Amniotic epithelial cell (primary cell): Measurements from ENCODE around the gene MPPE1.
"Not testable (repeated sequence)": the region's sequence is repeated elsewhere in the genome, so short reads cannot be mapped to it uniquely, and the experiment has no call there.

Experiments used
- DNase-seq: peaks from one replicate; pipeline ENCODE4 v3.0.0-alpha.2; 2010; ENCODE audit warnings: low read depth

The MPPE1 gene

DNA sequence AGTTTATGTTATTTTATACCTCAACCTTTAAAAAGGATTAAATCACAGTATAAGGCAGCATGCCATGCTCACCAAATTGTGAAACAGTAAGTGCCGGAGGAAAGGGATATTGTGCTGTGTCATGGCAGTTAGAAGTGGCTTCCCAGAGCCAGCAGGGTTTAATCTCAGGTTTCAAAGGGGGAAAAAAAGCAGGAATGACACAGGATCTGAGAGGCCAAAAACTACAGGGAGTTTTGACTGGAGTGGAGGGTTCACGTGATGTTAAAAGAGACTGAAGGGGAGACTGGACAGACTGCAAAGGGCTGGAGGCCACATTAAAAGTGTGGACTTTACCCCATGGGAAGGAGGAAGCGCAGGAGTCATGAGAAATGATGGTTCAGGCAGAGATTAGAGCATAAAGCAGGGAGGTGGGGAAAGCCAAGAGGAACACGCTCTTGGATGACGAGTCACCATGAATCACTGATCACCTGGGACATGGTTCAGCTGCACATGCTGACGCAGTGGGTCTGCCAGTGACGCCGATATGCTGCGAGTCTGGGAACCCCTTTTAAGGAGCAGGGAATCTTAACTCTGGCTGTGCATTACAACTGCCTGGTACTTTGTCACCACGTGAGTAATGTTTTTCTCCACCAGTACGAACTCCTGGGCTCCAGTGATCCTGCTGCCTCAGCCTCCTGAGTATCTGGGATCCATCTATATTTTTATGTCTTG lies 50.8 kb downstream of the MPPE1 start:
- peak; percentile 99 for DNase-seq

DNA sequence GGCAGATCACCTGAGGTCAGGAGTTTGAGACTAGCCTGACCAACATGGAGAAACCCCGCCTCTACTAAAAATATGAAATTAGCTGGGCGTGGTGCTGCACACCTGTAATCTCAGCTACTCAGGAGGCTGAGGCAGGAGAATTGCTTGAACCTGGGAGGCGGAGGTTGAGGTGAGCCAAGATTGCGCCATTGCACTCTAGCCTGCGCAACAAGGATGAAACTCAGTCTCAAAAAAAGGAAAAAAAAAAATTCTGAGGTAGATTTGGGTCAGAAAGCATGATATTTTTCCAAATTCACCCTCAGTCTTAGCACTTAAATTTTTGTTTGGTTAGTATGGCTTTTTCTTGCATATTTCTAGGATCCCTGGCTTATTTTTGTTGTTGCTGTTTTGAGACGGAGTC lies 53.6 kb downstream of the MPPE1 start:
- DNase-seq, result not testable (repeated sequence)

DNA sequence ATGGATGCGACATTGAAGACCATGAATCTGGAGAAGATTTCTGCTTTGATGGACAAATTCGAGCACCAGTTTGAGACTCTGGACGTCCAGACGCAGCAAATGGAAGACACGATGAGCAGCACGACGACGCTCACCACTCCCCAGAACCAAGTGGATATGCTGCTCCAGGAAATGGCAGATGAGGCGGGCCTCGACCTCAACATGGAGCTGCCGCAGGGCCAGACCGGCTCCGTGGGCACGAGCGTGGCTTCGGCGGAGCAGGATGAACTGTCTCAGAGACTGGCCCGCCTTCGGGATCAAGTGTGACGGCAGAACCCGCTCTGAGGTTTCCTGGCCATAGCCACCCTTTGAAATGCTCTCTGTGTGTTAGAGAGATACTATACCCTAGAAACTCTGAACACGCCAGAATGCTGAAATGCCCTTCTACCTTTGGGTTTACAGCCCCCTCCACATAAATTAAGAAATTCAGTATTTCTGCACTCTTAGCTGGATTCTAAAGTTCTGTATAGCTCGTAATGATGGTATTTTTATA lies 56.2 kb downstream of the MPPE1 start:
- peak; percentile 33 for DNase-seq

DNA sequence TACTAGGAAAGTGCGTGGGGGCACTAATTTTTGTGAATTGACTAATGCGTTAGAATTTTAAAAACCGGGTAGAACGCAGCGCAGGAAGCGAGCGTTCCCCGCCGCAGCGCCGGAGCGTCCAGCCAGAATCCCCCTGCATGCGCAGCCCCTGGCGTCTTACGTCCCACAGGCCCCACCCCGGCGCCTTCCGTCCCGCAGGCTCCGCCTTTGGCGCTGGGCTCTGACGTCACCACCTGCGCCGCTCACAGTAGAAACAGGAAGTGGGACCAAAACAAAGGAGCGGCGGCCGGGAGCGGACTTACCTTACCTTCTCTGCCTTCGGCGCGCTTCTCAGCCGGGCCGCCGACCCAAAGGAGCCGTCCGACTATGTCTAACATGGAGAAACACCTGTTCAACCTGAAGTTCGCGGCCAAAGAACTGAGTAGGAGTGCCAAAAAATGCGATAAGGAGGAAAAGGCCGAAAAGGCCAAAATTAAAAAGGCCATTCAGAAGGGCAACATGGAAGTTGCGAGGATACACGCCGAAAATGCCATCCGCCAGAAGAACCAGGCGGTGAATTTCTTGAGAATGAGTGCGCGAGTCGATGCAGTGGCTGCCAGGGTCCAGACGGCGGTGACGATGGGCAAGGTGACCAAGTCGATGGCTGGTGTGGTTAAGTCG lies 56.8 kb downstream of the MPPE1 start, which contains the start of gene CHMP1B:
Gene CHMP1B (plus strand): TSS at position 268 of the 660 bp plus-strand sequence. CDS start 99 bp downstream, at position 367.
- DNase-seq, result peak; percentile 96

DNA sequence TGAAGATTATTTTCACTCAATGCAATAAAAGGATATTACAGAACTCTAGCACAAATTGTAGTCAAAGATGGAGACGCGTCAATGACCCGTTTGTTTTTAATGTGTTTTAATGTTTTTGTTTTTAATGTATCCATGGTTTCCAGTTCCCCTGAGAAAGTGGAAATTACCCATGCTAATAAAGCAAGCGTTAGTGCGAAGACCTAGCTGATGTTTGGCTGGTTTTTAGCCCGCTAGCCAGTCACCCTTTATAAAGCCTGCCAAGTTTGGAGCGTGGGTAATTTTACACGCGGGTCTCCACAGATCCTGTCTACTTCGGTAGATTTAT lies 57.3 kb downstream of the MPPE1 start:
- no peak for DNase-seq

DNA sequence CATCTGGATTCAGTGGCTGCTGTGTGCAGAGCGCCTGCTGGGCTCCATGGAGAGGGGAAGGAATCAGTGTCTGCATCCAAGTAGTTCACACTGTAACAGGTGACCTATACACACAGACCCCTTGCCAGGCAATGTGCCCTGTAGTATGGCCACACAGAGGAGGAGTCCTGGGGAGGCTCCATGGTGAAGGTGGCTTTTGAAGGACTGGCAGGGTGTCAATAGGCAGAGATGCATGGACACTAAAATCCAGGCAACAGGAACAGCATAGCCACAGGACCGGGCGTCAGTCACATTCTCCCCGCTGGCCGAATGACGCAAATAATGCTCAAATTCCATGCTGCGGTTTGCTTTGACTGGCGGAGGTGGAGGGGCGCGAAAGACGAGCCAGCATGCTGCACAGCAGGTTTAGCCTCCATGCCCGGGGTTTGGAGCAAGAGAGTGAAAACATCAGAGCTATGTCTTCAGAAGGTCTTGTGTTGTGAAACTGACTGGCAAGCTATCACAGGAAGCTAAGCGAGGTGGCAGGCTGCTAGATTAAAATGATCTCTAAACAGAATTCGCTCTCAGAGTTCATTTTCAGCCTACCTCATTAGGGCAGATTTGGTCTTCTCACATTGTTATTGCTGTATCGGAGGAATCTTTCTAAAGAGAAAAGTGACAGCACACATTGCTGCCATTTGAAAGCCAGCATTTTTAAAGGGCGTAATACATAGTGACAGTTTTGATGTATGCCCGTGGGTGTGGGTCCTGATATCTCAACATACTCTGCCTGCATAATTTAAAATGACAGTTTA lies 58.1 kb downstream of the MPPE1 start:
- peak; percentile 88 for DNase-seq

DNA sequence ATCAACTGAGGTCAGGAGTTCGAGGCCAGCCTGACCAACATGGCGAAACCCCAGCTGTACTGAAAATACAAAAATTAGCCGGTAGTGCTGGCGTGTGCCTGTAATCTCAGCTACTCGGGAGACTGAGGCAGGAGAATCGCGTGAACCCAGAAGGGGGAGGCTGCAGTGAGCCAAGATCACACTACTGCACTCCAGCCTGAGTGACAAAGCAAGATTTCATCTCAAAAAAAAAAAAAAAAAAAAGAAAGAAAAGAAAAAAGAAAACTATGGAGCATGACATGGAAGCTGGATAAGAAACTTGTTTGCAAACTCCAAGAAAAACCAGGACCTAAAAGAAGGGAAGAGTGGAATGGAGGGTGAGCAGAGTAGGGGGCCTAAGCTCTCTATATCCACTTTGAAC lies 58.8 kb downstream of the MPPE1 start:
- DNase-seq, result no peak

DNA sequence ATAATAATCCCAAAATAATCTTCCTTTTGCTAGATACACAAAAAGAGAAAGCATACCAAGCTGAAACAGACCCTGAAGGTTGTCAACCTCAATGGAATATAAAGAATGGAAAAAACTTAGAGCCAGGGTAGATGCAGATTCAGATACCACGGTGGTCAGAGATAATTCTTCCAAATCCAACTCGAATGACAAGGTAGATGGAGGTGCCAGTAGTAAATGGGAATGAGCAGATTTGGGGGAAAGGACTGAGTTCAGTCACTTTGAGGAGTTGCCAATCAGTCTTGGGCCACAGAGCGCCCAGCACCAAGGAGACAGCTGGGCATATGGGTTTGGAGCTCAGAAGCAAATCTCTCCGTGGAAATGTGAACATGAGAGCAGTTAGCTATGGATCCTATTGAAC lies 60.3 kb downstream of the MPPE1 start:
- DNase-seq, result no peak

DNA sequence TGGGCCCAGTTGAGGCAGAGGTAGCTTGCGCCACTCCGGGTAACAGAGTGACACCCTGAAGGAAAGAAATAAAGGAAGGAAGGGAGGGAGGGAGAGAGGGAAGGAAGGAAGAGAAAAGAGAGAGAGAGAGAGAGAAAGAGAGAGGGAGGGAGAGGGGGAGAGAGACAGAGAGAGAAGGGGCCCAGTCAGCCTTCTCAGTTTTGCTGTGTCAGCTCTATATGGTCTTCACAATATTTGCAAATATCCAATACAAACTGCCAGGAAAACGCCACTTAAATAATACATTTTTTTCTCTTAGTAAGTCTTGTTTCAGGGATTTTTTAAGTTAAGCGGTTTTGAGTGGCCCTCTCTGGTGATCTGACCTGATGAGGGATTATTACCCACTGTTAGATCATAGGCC lies 62.5 kb downstream of the MPPE1 start:
- no peak for DNase-seq

DNA sequence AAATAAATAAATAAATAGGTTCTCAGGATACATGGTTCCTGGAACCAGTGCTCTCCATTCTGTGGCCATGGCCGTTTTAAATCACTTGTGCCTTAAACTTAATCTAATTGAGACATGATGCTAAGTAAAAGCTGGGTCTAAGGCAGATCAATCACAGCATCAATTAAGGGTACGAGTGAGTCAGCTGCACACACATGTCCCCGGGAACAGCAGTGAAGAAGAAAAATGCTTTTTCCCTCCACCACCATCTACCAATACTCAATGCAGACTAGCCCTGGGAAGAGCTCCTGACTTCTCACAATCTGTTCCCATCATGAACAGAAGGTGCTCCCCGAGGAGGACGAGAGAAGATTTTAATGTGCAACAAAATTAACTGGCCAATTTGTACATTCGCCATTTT lies 63.7 kb downstream of the MPPE1 start:
- no peak for DNase-seq

DNA sequence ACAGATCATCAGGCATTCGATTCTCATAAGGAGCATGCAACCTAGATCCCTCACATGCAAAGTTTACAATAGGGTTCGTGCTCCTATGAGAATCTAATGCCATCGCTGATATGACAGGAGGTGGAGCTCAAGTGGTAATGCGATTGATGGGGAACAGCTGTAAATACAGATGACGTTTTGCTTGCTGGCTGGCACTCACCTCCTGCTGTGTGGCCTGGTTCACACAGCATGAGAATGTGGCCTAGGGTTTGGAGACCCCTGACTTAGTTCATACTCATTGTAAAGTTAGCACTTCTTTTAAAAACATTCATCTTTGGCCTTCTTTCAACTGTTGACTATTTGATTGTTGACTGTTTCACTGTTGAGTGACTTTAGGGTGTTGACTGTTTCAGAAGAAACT lies 65.6 kb downstream of the MPPE1 start:
- no peak for DNase-seq

DNA sequence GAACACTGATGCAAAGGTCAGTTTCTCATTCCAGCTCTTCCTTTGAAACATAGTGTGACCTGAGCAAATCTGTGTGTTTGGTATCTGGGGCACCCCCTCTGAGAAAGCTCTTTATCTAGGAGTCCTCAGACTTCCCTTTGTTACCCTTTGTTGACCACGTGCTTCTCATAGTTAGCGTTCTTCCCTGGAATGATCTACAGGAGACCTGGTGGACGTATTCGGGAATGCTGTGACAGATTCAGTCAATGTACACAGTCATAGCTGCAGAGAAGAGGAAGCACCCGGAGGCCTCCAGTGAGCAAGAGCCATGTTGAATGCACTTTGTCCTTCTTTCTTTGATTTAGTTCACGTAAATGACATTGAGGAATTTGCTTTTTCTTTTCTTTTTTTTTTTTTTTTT lies 67.6 kb downstream of the MPPE1 start:
- DNase-seq, result no peak

DNA sequence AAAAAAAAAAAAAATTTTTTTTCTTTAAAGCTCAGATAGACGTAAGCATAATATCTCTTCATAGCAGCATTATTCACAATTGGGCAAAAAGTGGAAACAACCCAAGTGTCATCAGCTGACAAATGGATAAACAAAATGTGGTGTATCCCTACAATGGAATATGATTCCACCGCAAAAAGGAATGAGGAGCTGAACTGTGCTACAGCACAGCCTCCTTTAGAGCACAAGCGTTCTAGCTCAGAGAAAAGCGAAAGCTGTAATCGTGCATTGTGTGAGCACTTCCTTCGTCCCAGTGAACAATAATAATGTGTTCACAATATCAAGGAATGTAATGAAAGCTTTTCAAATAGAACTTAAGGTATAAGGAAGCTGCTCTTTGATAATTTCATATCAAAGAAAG lies 68.6 kb downstream of the MPPE1 start:
- no peak for DNase-seq

DNA sequence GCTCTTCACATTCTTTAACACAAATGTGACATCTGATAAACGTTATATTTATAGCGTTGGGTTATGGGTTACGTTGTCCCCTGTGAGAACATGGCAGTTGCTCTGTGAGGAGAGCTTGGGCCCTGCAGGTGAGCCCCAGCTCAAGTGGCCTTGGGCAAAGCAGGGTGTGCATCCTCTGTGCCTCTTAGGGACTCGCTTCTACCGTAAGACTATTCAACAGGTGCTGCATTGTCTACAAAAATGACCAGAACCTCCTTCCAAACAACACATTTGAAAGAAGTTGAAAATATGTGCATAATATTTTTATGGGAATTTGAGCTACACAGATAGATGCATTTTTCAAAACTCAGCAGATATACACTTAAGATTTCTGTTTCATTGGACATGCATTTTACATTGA lies 73.3 kb downstream of the MPPE1 start:
- DNase-seq, result no peak
